ENCODE measurements around the gene CTXND1.

- TF ChIP-seq POLR2A (IDR thresholded peaks at IDR 0.05; ENCODE audit: low read depth) (no peak), EP300 (IDR thresholded peaks at IDR 0.05) (no peak), CTCF (IDR thresholded peaks at IDR 0.05) (no peak)
Measured at GRCh38 chr15:80160570-80161156, 91.3 kb downstream of the CTXND1 start.

Data from esophagus muscularis mucosa (tissue), 4 donors.